Fibroblast of lung (primary cell): ENCODE measurements around the gene RASSF3.

Source experiments
- EZH2 ChIP-seq: IDR thresholded peaks from 2 replicates; pipeline ENCODE4 v1.5.1; 2012; ENCODE audit warnings: low read length, control low read depth, mild to moderate bottlenecking; ENCODE audit errors: missing control alignments
- TF ChIP-seq, protein P1 (sequence below), 2 donors: IDR thresholded peaks in 1 of 2; conservative IDR thresholded peaks in 1 of 2; 1 replicate in 1 of 2; 2 replicates in 1 of 2; pipeline ENCODE4 v1.5.1; 2011 to 2012; ENCODE audit warnings: low read length in 2 of 2, control low read depth in 1 of 2, inconsistent platforms in 1 of 2, low read depth in 1 of 2, mild to moderate bottlenecking in 1 of 2

DNA sequence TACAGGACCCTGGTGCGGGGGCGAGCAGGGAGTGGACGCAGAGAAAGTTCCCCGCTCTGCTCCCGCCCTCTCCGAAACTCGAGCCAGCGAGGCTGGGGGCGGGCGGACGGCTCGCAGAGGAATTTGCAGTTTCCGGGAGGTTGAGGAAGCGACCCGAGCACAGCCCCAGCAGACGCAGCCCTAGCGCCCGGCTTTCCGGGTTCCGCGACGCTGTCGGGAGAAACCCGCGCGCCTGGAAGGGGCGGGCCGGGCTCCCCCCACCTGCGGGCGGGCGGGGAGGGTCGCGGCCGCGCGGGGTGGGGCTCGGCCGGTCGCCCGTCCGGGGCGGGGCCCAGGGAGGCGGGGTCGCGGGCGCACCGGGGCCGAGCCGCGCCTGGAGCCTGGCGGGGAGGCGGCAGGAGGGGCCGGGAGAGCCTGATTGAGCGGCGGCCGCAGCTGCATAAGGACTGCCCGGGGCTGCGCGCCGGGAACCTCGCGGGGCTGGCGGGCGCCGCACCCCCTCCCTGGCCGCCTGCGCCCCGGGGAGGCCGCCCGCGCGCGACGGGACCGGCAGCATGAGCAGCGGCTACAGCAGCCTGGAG is at the start of gene RASSF3:
- TF ChIP-seq, protein P1, sequence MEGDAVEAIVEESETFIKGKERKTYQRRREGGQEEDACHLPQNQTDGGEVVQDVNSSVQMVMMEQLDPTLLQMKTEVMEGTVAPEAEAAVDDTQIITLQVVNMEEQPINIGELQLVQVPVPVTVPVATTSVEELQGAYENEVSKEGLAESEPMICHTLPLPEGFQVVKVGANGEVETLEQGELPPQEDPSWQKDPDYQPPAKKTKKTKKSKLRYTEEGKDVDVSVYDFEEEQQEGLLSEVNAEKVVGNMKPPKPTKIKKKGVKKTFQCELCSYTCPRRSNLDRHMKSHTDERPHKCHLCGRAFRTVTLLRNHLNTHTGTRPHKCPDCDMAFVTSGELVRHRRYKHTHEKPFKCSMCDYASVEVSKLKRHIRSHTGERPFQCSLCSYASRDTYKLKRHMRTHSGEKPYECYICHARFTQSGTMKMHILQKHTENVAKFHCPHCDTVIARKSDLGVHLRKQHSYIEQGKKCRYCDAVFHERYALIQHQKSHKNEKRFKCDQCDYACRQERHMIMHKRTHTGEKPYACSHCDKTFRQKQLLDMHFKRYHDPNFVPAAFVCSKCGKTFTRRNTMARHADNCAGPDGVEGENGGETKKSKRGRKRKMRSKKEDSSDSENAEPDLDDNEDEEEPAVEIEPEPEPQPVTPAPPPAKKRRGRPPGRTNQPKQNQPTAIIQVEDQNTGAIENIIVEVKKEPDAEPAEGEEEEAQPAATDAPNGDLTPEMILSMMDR (conservative IDR thresholded peaks at IDR 0.05 in 1 of 2, IDR thresholded peaks at IDR 0.05 in 1 of 2; ENCODE audit: low read depth in 1 of 2, low read length in 2 of 2), result no peak
- TF ChIP-seq EZH2, result no peak
